Esophagus muscularis mucosa (tissue), 3 donors: Measurements from ENCODE around the gene CD302.

ENCODE experiments used
- CTCF ChIP-seq, 3 experiments: fragments of 200-600 bp in 2 of 3; fragments of 450-650 bp in 1 of 3; sonication (generic) in 2 of 3; IDR thresholded peaks; one replicate each; pipeline ENCODE4 v1.5.1; 2017 to 2019; ENCODE audit warnings: antibody characterized with exemption in 3 of 3, mild to moderate bottlenecking in 2 of 3, moderate library complexity in 1 of 3
- POLR2A ChIP-seq: fragments of 450-650 bp; IDR thresholded peaks from one replicate; pipeline ENCODE4 v1.6.1; 2017; ENCODE audit warnings: antibody characterized with exemption, moderate library complexity, mild to moderate bottlenecking, low read depth

- TF ChIP-seq CTCF (IDR thresholded peaks at IDR 0.05) (no peak), POLR2A (no peak)
Observed at GRCh38 chr2:159774370-159774990, 23.5 kb downstream of the CD302 start.
